AG04450 (cell line): ENCODE data around the gene ATP11A. TPM values are rescaled to one million over a fixed set of nuclear protein-coding genes. Genes with fewer than 3 reads are reported as not detected.

ENCODE experiments used
- CTCF ChIA-PET: fragments of 300-600, 350-600 bp; formaldehyde crosslinking; extraction: SDS; loops from one replicate; lab custom pipeline; 2022; ENCODE audit warnings: antibody characterized with exemption, inconsistent platforms; lab: Charles Lee
- POLR2A ChIA-PET: fragments of 350-600 bp; formaldehyde crosslinking; extraction: SDS; loops from one replicate; lab custom pipeline; 2021; ENCODE audit warnings: antibody characterized with exemption, inconsistent platforms; lab: Yijun Ruan, JAX
- DNase-seq: peaks from one replicate; pipeline ENCODE4 v3.0.0-alpha.2; 2011; ENCODE audit warnings: low read depth, low spot score
- H3K27ac ChIP-seq: one replicate; pipeline ENCODE4 v1.5.1; 2012; ENCODE audit warnings: low read depth, low read length, control low read depth
- H3K27me3 ChIP-seq: one replicate; pipeline ENCODE4 v1.6.0; 2012; ENCODE audit warnings: low read length; ENCODE audit not compliant: control insufficient read depth, insufficient read depth
- H3K4me3 ChIP-seq: 2 replicates; pipeline ENCODE4 v1.5.1; 2011; ENCODE audit warnings: mild to moderate bottlenecking, low read depth, low read length, control low read depth
- H3K9me3 ChIP-seq: 2 replicates; pipeline ENCODE4 v1.5.1; 2012; ENCODE audit warnings: low read length; ENCODE audit not compliant: control insufficient read depth, insufficient read depth
- CTCF ChIP-seq: IDR thresholded peaks from 2 replicates; pipeline ENCODE4 v1.5.1; 2011; ENCODE audit warnings: low read depth, low read length, control low read depth, inconsistent platforms
- polyA plus RNA-seq: library from polyadenylated mRNA; depleted of rRNA; stranded (reverse); fragments of >200 nt; gene quantifications from 2 replicates; pipeline ENCODE4 v1.2.3, GENCODE V29; 2011

ATP11A gene
- polyA plus RNA-seq, 1 experiment = 5.8 TPM

GRCh38 chr13:112873851-112874750 lies 184.3 kb downstream of the ATP11A start:
- DNase-seq = peak; percentile 10
- ChIA-PET CTCF (interaction anchor here (0.6 to 2.5 kb wide), 20 partner anchors 9 to 268 kb away, joined by 3 to 21 read pairs (median 4); no protein-coding TSS in a partner anchor), POLR2A (no interaction called here)
- Histone ChIP-seq H3K9me3 (no peaks in the 10 kb centered on the region; the same call in 1 of the 2 replicates), H3K4me3 (no peak overlapping the region), H3K27ac (no peak overlapping the region), H3K27me3 (no peaks in the 10 kb centered on the region)
- TF ChIP-seq CTCF = peak; percentile 95

GRCh38 chr13:112874751-112875300 lies 185.0 kb downstream of the ATP11A start:
- H3K27ac ChIP-seq = no peak overlapping the region
- no peak for TF ChIP-seq CTCF
- POLR2A ChIA-PET = no interaction called here
- no peak overlapping the region for H3K4me3 ChIP-seq
- no peak for DNase-seq
- no peaks in the 10 kb centered on the region; the same call in 1 of the 2 replicates for H3K9me3 ChIP-seq
- H3K27me3 ChIP-seq = no peaks in the 10 kb centered on the region
- CTCF ChIA-PET = interaction anchor here (0.6 to 2.5 kb wide), 18 partner anchors 8 to 269 kb away, joined by 3 to 21 read pairs (median 4); no protein-coding TSS in a partner anchor

GRCh38 chr13:112875627-112876026 lies 185.8 kb downstream of the ATP11A start:
- CTCF ChIA-PET = interaction anchor here (1.0 to 2.5 kb wide), 3 partner anchors 18 to 237 kb away, joined by 4 to 18 read pairs (median 9); no protein-coding TSS in a partner anchor
- no peak for DNase-seq
- Histone ChIP-seq H3K27ac (no peak overlapping the region), H3K9me3 (no peaks in the 10 kb centered on the region; the same call in 1 of the 2 replicates), H3K27me3 (no peaks in the 10 kb centered on the region), H3K4me3 (no peak overlapping the region)
- TF ChIP-seq CTCF = no peak
- POLR2A ChIA-PET = no interaction called here

GRCh38 chr13:112876305-112877000 lies 186.6 kb downstream of the ATP11A start:
- no peaks in the 10 kb centered on the region; the same call in 1 of the 2 replicates for H3K9me3 ChIP-seq
- DNase-seq = no peak
- H3K4me3 ChIP-seq = no peak overlapping the region
- H3K27ac ChIP-seq = no peak overlapping the region
- no peak for TF ChIP-seq CTCF
- ChIA-PET CTCF (interaction anchor here (0.6 kb wide), 1 partner anchor 17 kb away, joined by 3 read pairs; no protein-coding TSS in a partner anchor), POLR2A (no interaction called here)
- no peaks in the 10 kb centered on the region for H3K27me3 ChIP-seq
